ENCODE results near the gene CRY2.
A peak's percentile ranks its signal among the peaks of the same experiment; 100 is the strongest.
"Not testable (repeated sequence)": the region's sequence is repeated elsewhere in the genome, so short reads cannot be mapped to it uniquely, and the experiment has no call there.

CRY2 gene

GRCh38 chr11:45899448-45900174, 52.3 kb downstream of the CRY2 start:
- DNase-seq (ENCODE audit: low read depth) = peak; percentile 31

- not testable (repeated sequence) for DNase-seq (ENCODE audit: low read depth)
Observed at GRCh38 chr11:45900175-45900800, 53.0 kb downstream of the CRY2 start.

GRCh38 chr11:45900916-45901617, 53.8 kb downstream of the CRY2 start:
- no peak for DNase-seq (ENCODE audit: low read depth)

GRCh38 chr11:45901626-45902025, 54.4 kb downstream of the CRY2 start:
- DNase-seq (ENCODE audit: low read depth) = no peak

- no peak for DNase-seq (ENCODE audit: low read depth)
Observed at GRCh38 chr11:45902452-45903380, 55.4 kb downstream of the CRY2 start.

GRCh38 chr11:45904309-45904915, 57.1 kb downstream of the CRY2 start:
- DNase-seq (ENCODE audit: low read depth) = no peak

- DNase-seq (ENCODE audit: low read depth) = no peak
Observed at GRCh38 chr11:45905095-45905494, 57.8 kb downstream of the CRY2 start.

- not testable (repeated sequence) for DNase-seq (ENCODE audit: low read depth)
Observed at GRCh38 chr11:45905576-45905975, 58.3 kb downstream of the CRY2 start.

- DNase-seq (ENCODE audit: low read depth) = no peak
Observed at GRCh38 chr11:45906096-45906682, 58.9 kb downstream of the CRY2 start.

- no peak for DNase-seq (ENCODE audit: low read depth)
Observed at GRCh38 chr11:45906965-45907611, 59.8 kb downstream of the CRY2 start, which contains the start of gene FREY1. Gene FREY1 (minus strand): TSS chr11:45907271. CDS start chr11:45907245, 26 bp downstream.

GRCh38 chr11:45907911-45908370, 60.7 kb downstream of the CRY2 start:
- DNase-seq (ENCODE audit: low read depth) = no peak

- no peak for DNase-seq (ENCODE audit: low read depth)
Observed at GRCh38 chr11:45909594-45910475, 62.6 kb downstream of the CRY2 start.

GRCh38 chr11:45910623-45911022, 63.3 kb downstream of the CRY2 start:
- no peak for DNase-seq (ENCODE audit: low read depth)

GRCh38 chr11:45913514-45913913, 66.2 kb downstream of the CRY2 start:
- DNase-seq (ENCODE audit: low read depth) = no peak

GRCh38 chr11:45913942-45914635, 66.8 kb downstream of the CRY2 start:
- no peak for DNase-seq (ENCODE audit: low read depth)

- no peak for DNase-seq (ENCODE audit: low read depth)
Observed at GRCh38 chr11:45915446-45915845, 68.2 kb downstream of the CRY2 start.

GRCh38 chr11:45917286-45917622, 70.0 kb downstream of the CRY2 start:
- DNase-seq (ENCODE audit: low read depth) = no peak

GRCh38 chr11:45917623-45918330, 70.5 kb downstream of the CRY2 start, which contains the start of gene PEX16:
Gene PEX16 (minus strand): TSS chr11:45917877. CDS start chr11:45917811, 66 bp downstream.
- DNase-seq (ENCODE audit: low read depth) = peak; percentile 96

Measured in HS-27A (cell line).